Pulmonary artery endothelial cell (primary cell): ENCODE measurements around the gene XRCC6. TPM values are rescaled to one million over a fixed set of nuclear protein-coding genes. Genes with fewer than 3 reads are reported as not detected.
"Not testable (repeated sequence)": the region's sequence is repeated elsewhere in the genome, so short reads cannot be mapped to it uniquely, and the experiment has no call there.

Experiments
- DNase-seq: peaks from one replicate; pipeline ENCODE4 v3.0.0-alpha.2; 2011; ENCODE audit warnings: low read depth, low spot score
- total RNA-seq: library from RNA; depleted of rRNA; stranded (reverse); fragments of >200 nt; gene quantifications from 2 replicates; pipeline ENCODE4 v1.2.3, GENCODE V29; 2014

The XRCC6 gene
- total RNA-seq, 1 donor from 2014 or later, result 454 TPM

DNA sequence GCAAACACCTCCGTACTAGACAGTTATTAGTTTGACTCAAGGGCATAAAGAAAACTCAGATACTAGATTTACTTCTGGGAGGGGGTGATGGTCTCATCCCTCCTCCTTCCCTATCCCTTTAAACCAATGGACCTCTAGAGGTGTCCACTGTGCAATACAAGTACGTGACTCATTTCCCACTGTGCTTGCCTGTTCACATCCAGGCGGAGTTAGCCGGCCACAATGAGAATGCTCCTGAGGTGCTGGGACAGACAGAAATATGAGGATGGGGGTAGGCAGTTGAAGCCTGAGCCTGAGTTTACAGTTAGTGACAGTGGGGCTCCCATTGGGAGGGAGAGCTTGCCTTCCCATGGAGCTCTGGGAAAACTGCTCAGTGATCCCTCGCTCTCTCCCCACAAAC, 23.0 kb upstream of the XRCC6 start:
- DNase-seq, result no peak

- no peak for DNase-seq
Measured at GRCh38 chr22:41598891-41599635, 22.0 kb upstream of the XRCC6 start.

GRCh38 chr22:41600976-41601375, 20.1 kb upstream of the XRCC6 start:
- no peak for DNase-seq

- DNase-seq, result no peak
Measured at GRCh38 chr22:41603873-41604332, 17.2 kb upstream of the XRCC6 start.

- DNase-seq, result no peak
Measured at GRCh38 chr22:41608386-41608785, 12.7 kb upstream of the XRCC6 start.

DNA sequence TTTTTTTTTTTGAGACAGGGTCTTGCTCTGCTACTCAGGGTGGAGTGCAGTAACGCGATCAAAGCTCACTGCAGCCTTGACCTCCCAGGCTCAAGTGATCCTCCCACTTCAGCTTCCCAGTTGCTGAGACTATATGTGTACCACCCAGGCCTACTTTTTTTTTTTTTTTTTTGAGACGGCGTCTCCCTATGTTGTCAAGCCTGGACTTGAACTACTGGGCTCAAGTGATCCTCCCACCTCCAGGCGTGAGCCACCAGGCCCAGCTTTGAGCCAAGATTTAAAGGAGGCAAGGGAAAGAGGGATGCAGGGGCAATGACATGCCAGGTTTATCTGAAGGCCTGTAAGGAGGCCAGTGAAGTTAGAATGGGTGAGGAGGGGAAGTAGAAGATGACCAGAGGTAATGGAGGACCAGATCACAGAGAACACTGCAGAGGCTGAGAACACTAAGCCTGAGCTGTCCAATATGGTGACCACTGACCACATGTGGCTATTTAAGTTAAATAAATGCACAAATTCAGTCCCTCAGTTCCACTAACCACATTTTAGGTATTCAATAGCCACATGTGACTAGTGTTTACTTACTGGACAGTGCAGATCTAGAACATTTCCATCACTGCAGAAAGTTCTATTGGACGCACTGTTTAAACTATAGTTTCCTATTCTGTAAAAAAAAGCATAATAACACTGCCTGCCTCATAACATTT, 8.3 kb upstream of the XRCC6 start:
- DNase-seq, result no peak

DNA sequence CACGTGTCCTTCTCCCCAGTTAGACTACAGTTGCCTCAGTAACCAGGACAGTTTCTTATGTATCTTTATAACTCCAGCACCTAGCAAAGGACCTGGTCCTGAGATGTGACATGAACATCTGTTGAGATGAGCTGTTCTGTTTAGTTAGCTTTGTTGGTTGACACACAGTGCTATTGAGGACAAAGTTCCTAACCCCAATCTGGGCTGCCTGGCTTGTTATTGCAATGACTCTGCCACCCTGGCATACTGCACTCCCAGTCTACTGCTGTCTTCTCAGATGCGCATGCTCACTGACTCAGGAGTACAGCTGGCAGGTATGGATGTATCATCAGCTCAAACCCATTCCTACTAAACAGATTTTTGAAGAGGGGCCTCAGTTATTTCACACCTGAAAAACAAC, 7.6 kb upstream of the XRCC6 start:
- DNase-seq, result no peak

GRCh38 chr22:41619979-41620588, 1.0 kb upstream of the XRCC6 start:
- DNase-seq, result no peak

DNA sequence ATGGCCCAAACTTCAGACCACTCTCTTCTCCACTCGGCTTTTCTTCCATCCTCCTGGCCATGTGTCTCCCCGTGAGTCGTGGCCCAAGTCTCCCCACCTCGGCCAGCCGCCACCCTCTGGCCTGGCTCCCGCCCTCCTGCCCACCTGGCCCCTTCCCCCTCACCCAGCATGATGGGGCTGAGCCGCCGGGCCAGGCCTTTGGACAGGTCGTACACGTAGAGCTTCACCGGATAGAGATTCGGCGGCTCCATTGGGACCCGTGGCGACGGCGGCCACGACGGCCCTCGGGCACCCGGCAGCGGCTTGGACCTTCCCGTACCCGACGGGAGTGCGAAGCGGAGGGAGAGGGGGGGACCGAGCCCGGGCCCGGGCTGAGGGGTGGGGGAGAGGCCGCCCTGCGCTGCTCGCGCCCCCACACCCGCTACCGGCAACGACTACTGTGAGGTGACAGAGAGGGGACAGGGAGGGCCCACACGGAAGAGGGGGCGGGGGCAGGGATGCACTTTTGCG, 451 bp upstream of the XRCC6 start, which contains the start of gene DESI1:
Gene DESI1, minus strand, starts transcription at position 455 of the 510 bp plus-strand sequence. Its CDS starts 204 bp downstream, at position 251.
- DNase-seq, result no peak

GRCh38 chr22:41621911-41622179, 750 bp downstream of the XRCC6 start:
- DNase-seq, result no peak

- no peak for DNase-seq
Measured at GRCh38 chr22:41625577-41625976, 4.5 kb downstream of the XRCC6 start.

- not testable (repeated sequence) for DNase-seq
Measured at GRCh38 chr22:41631115-41631514, 10.0 kb downstream of the XRCC6 start.

- DNase-seq, result not testable (repeated sequence)
Measured at GRCh38 chr22:41631615-41632014, 10.5 kb downstream of the XRCC6 start.

- DNase-seq, result not testable (repeated sequence)
Measured at GRCh38 chr22:41634610-41635009, 13.5 kb downstream of the XRCC6 start.

- DNase-seq, result no peak
Measured at GRCh38 chr22:41636467-41636866, 15.4 kb downstream of the XRCC6 start.

- DNase-seq, result not testable (repeated sequence)
Measured at GRCh38 chr22:41637623-41638022, 16.5 kb downstream of the XRCC6 start.

GRCh38 chr22:41638124-41638523, 17.0 kb downstream of the XRCC6 start:
- no peak for DNase-seq

DNA sequence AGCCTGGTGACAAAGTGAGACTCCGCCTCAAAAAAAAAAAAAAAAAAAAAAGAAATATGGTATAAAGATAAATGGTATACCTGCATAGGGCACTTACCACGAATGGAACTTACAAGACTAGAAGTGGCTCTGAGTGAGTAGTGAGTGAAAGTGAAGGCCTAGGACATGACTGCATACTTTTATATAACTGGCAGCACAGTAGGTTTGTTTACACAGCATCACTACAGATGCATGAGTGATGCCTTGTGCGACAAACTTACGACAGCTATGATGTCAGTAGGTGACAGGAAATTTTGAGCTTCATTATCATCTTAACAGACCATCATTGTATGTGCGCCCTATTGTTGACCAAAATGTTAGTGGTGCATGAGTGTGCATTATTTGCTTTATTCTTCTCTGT, 17.7 kb downstream of the XRCC6 start:
- DNase-seq, result no peak

DNA sequence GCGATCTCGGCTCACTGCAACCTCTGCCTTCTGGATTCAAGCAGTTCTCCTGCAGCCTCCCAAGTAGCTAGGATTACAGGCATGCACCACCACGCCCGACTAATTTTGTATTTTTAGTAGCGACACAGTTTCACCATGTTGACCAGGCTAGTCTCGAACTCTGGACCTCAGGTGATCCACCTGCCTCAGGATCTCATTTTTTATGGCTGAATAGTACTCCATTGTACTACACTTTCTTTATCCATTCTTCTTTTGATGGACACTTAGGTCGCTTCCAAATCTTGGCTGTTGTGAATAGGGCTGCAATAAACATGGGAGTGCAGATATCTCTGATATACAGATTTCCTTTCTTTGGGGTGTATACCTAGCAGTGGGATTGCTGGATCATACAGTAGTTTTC, 20.8 kb downstream of the XRCC6 start:
- no peak for DNase-seq

GRCh38 chr22:41642331-41643110, 21.4 kb downstream of the XRCC6 start:
- no peak for DNase-seq

- no peak for DNase-seq
Measured at GRCh38 chr22:41647771-41648170, 26.7 kb downstream of the XRCC6 start.

DNA sequence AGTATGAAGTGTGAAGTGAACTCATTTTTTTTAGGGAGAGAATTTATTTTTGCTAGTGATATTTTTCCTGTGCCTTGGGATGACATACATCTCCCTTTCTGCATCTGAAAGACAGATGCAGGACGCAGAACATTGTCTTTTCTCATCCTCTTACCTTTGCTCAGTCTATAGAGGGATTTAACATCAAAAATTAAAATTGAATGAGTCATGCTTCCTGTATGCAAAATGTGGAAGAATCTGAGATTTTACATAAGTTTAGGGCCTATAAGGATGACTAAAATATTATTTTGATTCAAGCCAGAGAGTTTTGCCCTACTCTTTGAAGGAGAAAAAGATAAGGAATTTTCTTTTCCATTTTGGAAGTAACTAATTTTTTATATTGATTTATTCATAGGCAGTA, 27.3 kb downstream of the XRCC6 start:
- no peak for DNase-seq
